H9 (cell line): ENCODE measurements around the gene NHS. TPM values are rescaled to one million over a fixed set of nuclear protein-coding genes. Genes with fewer than 3 reads are reported as not detected.

Source experiments
- DNase-seq: peaks from one replicate; pipeline ENCODE4 v3.0.0-alpha.2; 2017
- H2AFZ ChIP-seq: one replicate; pipeline ENCODE4 v1.6.1; 2013; ENCODE audit warnings: mild to moderate bottlenecking, low read length, control low read depth, moderate library complexity
- H2AK5ac ChIP-seq: 2 replicates; pipeline ENCODE4 v1.6.1; 2013; ENCODE audit warnings: low read length, control low read depth, mixed read lengths; ENCODE audit not compliant: insufficient read length
- H2BK120ac ChIP-seq: one replicate; pipeline ENCODE4 v1.6.1; 2013; ENCODE audit warnings: low read depth, mild to moderate bottlenecking, low read length, control low read depth, inconsistent platforms; ENCODE audit not compliant: poor library complexity, severe bottlenecking
- H2BK12ac ChIP-seq: 2 replicates; pipeline ENCODE4 v1.6.1; 2013; ENCODE audit warnings: low read length, control low read depth, mixed read lengths, low read depth; ENCODE audit not compliant: insufficient read length
- H2BK15ac ChIP-seq: 2 replicates; pipeline ENCODE4 v1.6.1; 2013; ENCODE audit warnings: low read depth, low read length, control low read depth
- H2BK20ac ChIP-seq: one replicate; pipeline ENCODE4 v1.6.1; 2013; ENCODE audit warnings: low read depth, mild to moderate bottlenecking, low read length, control low read depth, inconsistent platforms; ENCODE audit not compliant: poor library complexity, severe bottlenecking
- H2BK5ac ChIP-seq: 2 replicates; pipeline ENCODE4 v1.6.1; 2013; ENCODE audit warnings: low read length, control low read depth, mixed read lengths; ENCODE audit not compliant: insufficient read length
- H3K14ac ChIP-seq: 2 replicates; pipeline ENCODE4 v1.6.1; 2013; ENCODE audit warnings: low read length, control low read depth; ENCODE audit not compliant: insufficient read depth
- H3K18ac ChIP-seq: 2 replicates; pipeline ENCODE4 v1.6.1; 2013; ENCODE audit warnings: low read depth, mild to moderate bottlenecking, mixed read lengths, low read length, control low read depth; ENCODE audit not compliant: insufficient read length
- H3K23ac ChIP-seq: 2 replicates; pipeline ENCODE4 v1.6.1; 2013; ENCODE audit warnings: low read length, control low read depth, mixed read lengths, low read depth; ENCODE audit not compliant: insufficient read length
- H3K23me2 ChIP-seq: 2 replicates; pipeline ENCODE4 v1.6.1; 2013; ENCODE audit warnings: low read depth, mild to moderate bottlenecking, mixed read lengths, low read length, control low read depth; ENCODE audit not compliant: insufficient read length, poor library complexity, severe bottlenecking
- H3K27ac ChIP-seq: 2 replicates; pipeline ENCODE4 v1.5.1; 2013; ENCODE audit warnings: low read length, control low read depth, mixed read lengths, low read depth; ENCODE audit not compliant: insufficient read length
- H3K27me3 ChIP-seq: 2 replicates; pipeline ENCODE4 v1.6.1; 2013; ENCODE audit warnings: low read length, control low read depth, inconsistent platforms; ENCODE audit not compliant: insufficient read depth
- H3K4ac ChIP-seq: 2 replicates; pipeline ENCODE4 v1.6.1; 2013; ENCODE audit warnings: low read depth, mild to moderate bottlenecking, control low read depth, inconsistent platforms, low read length, moderate library complexity
- H3K4me1 ChIP-seq: 2 replicates; pipeline ENCODE4 v1.6.1; 2013; ENCODE audit warnings: low read length, control low read depth, inconsistent platforms; ENCODE audit not compliant: insufficient read depth
- H3K4me2 ChIP-seq: 2 replicates; pipeline ENCODE4 v1.6.1; 2013; ENCODE audit warnings: low read length, control low read depth, mixed read lengths; ENCODE audit not compliant: insufficient read length, insufficient read depth
- H3K56ac ChIP-seq: 2 replicates; pipeline ENCODE4 v1.6.1; 2013; ENCODE audit warnings: low read depth, mild to moderate bottlenecking, mixed read lengths, low read length, control low read depth; ENCODE audit not compliant: insufficient read length
- H3K79me1 ChIP-seq: 2 replicates; pipeline ENCODE4 v1.6.1; 2013; ENCODE audit warnings: low read depth, mild to moderate bottlenecking, moderate library complexity, low read length, control low read depth, inconsistent platforms; ENCODE audit not compliant: insufficient read depth, poor library complexity, severe bottlenecking
- H3K79me2 ChIP-seq: 2 replicates; pipeline ENCODE4 v1.6.1; 2013; ENCODE audit warnings: low read length, control low read depth, inconsistent platforms; ENCODE audit not compliant: insufficient read depth
- H3K9ac ChIP-seq: 2 replicates; pipeline ENCODE4 v1.6.1; 2013; ENCODE audit warnings: low read length, control low read depth, mixed read lengths; ENCODE audit not compliant: insufficient read length; ENCODE audit errors: extremely low read depth
- H3K9me3 ChIP-seq: one replicate; pipeline ENCODE4 v1.6.1; 2013; ENCODE audit warnings: low read depth, low read length, inconsistent platforms; ENCODE audit not compliant: control insufficient read depth
- H3T11ph ChIP-seq: one replicate; pipeline ENCODE4 v1.6.1; 2013; ENCODE audit warnings: mild to moderate bottlenecking, low read length, control low read depth, inconsistent platforms
- H4K20me1 ChIP-seq: one replicate; pipeline ENCODE4 v1.6.1; 2013; ENCODE audit not compliant: control insufficient read depth, insufficient read length, insufficient read depth
- H4K5ac ChIP-seq: 2 replicates; pipeline ENCODE4 v1.6.1; 2013; ENCODE audit warnings: low read depth, mild to moderate bottlenecking, mixed read lengths, low read length, control low read depth; ENCODE audit not compliant: insufficient read length
- H4K8ac ChIP-seq: replicated peaks from 2 replicates; pipeline ENCODE4 v1.6.1; 2013; ENCODE audit warnings: low read length, control low read depth, mixed read lengths, low read depth; ENCODE audit not compliant: insufficient read length
- H4K91ac ChIP-seq: 2 replicates; pipeline ENCODE4 v1.6.1; 2013; ENCODE audit warnings: low read depth, mild to moderate bottlenecking, moderate library complexity, mixed read lengths, low read length, control low read depth; ENCODE audit not compliant: insufficient read length
- H3K27ac Mint-ChIP-seq, 3 experiments: 2 replicates in 2 of 3; 3 replicates in 1 of 3; pipeline ENCODE4 v1.8.0; 2020 to 2021; ENCODE audit warnings: mixed read lengths in 3 of 3, mild to moderate bottlenecking in 1 of 3, moderate library complexity in 1 of 3
- H3K27me3 Mint-ChIP-seq: 2 replicates; pipeline ENCODE4 v1.8.0; 2021; ENCODE audit warnings: low read depth, mild to moderate bottlenecking, moderate library complexity, mixed read lengths
- H3K36me3 Mint-ChIP-seq, 3 experiments: 2 replicates in 2 of 3; 3 replicates in 1 of 3; pipeline ENCODE4 v1.8.0; 2020 to 2021; ENCODE audit warnings: low read depth in 3 of 3, mixed read lengths in 3 of 3; ENCODE audit not compliant: insufficient read depth in 1 of 3
- H3K4me1 Mint-ChIP-seq, 2 experiments: 2 replicates each; pipeline ENCODE4 v1.8.0; 2020; ENCODE audit warnings: mixed read lengths in 2 of 2
- H3K4me3 Mint-ChIP-seq, 2 experiments: 2 replicates in 1 of 2; 3 replicates in 1 of 2; pipeline ENCODE4 v1.8.0; 2020 to 2021; ENCODE audit warnings: mild to moderate bottlenecking in 2 of 2, mixed read lengths in 2 of 2, moderate library complexity in 1 of 2
- H3K9me3 Mint-ChIP-seq, 2 experiments: 2 replicates in 1 of 2; 3 replicates in 1 of 2; pipeline ENCODE4 v1.8.0; 2020; ENCODE audit warnings: mild to moderate bottlenecking in 2 of 2, mixed read lengths in 2 of 2, moderate library complexity in 1 of 2
- WGBS: extraction: QIAGEN DNeasy Blood & Tissue Kit; methylation state at CpG from one replicate; pipeline ENCODE4 v1.1.7; 2013; ENCODE audit warnings: missing lambda C conversion rate, low lambda C conversion rate, mixed read lengths; ENCODE audit not compliant: insufficient read length; ENCODE audit errors: extremely low coverage; 5-methylcytosine and 5-hydroxymethylcytosine counted together
- total RNA-seq: library from RNA; stranded (reverse); gene quantifications from 2 replicates; pipeline ENCODE4 v1.2.1, GENCODE V29; 2021
- TF ChIP-seq, protein P1 (sequence below): fragments of 200-600 bp; sonication (generic); conservative IDR thresholded peaks from 3 replicates; pipeline ENCODE4 v1.8.0; 2021; ENCODE audit warnings: antibody characterized with exemption, mild to moderate bottlenecking

Gene NHS
- total RNA-seq, 1 experiment from 2014 or later: 8.7 TPM

DNA sequence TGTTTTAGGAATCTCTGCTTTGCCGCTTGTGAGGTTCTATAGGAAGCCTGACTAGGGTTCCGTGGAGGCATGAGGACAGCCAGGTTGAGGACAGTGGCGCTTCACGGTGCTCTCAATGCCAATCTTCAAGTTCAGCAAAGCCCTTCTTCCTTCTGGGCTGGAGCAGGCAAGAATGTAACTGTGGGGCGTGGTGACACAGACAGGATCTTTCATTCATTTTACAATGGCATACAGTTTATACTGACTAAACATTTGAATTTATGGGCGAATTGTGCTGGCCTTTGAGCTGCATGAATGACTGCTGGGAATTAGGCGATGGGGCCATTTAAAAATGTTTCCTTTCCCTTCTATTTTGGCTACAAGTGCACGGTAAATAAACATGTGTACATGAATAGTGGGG, 2.9 kb upstream of the NHS start:
- H2BK5ac ChIP-seq: no peak overlapping the region
- H3K4me3 Mint-ChIP-seq: no peak overlapping the region
- H2AFZ ChIP-seq: no peak overlapping the region
- no peak overlapping the region for H3K14ac ChIP-seq
- H3K27me3 ChIP-seq: peaks cover 8% of the 10 kb centered on the region; the same call in 1 of the 2 replicates
- H3K23me2 ChIP-seq: peaks cover 17% of the 10 kb centered on the region
- no peak overlapping the region for H4K91ac ChIP-seq
- no peak overlapping the region for H3K9ac ChIP-seq
- DNase-seq: no peak
- H3K27ac Mint-ChIP-seq: no peak overlapping the region
- no peaks in the 10 kb centered on the region for H3K79me1 ChIP-seq
- no peak overlapping the region for H3K27ac ChIP-seq
- H3K18ac ChIP-seq: no peak overlapping the region
- no peaks in the 10 kb centered on the region; the same call in 1 of the 2 replicates for H3K4me1 ChIP-seq
- H4K5ac ChIP-seq: no peak overlapping the region
- H4K8ac ChIP-seq: no peak overlapping the region
- H4K20me1 ChIP-seq: no peaks in the 10 kb centered on the region
- H2AK5ac ChIP-seq: no peak overlapping the region
- no peaks in the 10 kb centered on the region for H3K36me3 Mint-ChIP-seq
- no peak overlapping the region for H2BK12ac ChIP-seq
- H3K4me2 ChIP-seq: no peak overlapping the region
- no CpG with 5 or more reads among the region's 8 CpGs for WGBS
- TF ChIP-seq, protein P1, sequence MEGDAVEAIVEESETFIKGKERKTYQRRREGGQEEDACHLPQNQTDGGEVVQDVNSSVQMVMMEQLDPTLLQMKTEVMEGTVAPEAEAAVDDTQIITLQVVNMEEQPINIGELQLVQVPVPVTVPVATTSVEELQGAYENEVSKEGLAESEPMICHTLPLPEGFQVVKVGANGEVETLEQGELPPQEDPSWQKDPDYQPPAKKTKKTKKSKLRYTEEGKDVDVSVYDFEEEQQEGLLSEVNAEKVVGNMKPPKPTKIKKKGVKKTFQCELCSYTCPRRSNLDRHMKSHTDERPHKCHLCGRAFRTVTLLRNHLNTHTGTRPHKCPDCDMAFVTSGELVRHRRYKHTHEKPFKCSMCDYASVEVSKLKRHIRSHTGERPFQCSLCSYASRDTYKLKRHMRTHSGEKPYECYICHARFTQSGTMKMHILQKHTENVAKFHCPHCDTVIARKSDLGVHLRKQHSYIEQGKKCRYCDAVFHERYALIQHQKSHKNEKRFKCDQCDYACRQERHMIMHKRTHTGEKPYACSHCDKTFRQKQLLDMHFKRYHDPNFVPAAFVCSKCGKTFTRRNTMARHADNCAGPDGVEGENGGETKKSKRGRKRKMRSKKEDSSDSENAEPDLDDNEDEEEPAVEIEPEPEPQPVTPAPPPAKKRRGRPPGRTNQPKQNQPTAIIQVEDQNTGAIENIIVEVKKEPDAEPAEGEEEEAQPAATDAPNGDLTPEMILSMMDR: no peak
- H3K27me3 Mint-ChIP-seq: peaks cover 33% of the 10 kb centered on the region
- no peak overlapping the region for H3K4ac ChIP-seq
- peaks cover 3% of the 10 kb centered on the region for H3K9me3 ChIP-seq
- H3K23ac ChIP-seq: no peak overlapping the region
- H2BK20ac ChIP-seq: no peak overlapping the region
- no peaks in the 10 kb centered on the region for H3K9me3 Mint-ChIP-seq
- peaks cover 32 to 35% of the 10 kb centered on the region in 2 experiments for H3K4me1 Mint-ChIP-seq
- no peaks in the 10 kb centered on the region for H3K79me2 ChIP-seq
- H3K56ac ChIP-seq: no peak overlapping the region
- H3T11ph ChIP-seq: no peak overlapping the region
- no peak overlapping the region for H2BK120ac ChIP-seq
- H2BK15ac ChIP-seq: no peak overlapping the region
